Measurements from ENCODE around the gene A2ML1. TPM values are rescaled to one million over a fixed set of nuclear protein-coding genes. Genes with fewer than 3 reads are reported as not detected.

Gene A2ML1
- total RNA-seq (ENCODE audit: low replicate concordance), result 3.8 and 26.0 TPM in 2 replicates
- long read RNA-seq, partial matches to known transcripts, result 6 of 15 reads
- long read RNA-seq, other reads (novel, unspliced or antisense), result 8 of 15 reads

DNA sequence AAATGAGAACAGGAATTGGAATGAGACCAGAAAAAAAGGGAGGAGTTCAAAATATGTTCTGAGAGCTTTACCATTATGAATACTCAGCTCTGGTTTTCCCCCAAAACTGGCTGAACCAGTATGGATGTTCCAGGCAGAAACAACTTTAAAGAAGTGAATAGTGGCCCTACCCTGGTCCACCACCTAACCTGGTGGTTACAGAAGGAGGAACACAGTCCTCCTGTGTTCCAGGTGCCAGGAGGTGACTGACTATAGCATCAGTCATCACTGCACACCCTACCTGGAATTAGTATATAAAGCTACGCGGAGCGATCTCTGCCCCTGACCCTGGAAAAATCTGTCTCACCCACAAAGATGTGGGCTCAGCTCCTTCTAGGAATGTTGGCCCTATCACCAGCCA is at the start of gene A2ML1:
Gene A2ML1, plus strand, starts transcription at position 324 of the 400 bp plus-strand sequence. Its CDS starts 31 bp downstream, at position 355.
- Mint-ChIP-seq H3K9me3 (peaks cover 9% of the 10 kb centered on the region), H3K4me1 (ENCODE audit: unreplicated experiment) (no peaks in the 10 kb centered on the region), H3K27ac (peak within 1 kb of the TSS; percentile 94), H3K27me3 (no peaks in the 10 kb centered on the region), H3K36me3 (peaks cover 2% of the 10 kb centered on the region), H3K4me3 (peak within 1 kb of the TSS; percentile 64)
- TF ChIP-seq, protein P1, sequence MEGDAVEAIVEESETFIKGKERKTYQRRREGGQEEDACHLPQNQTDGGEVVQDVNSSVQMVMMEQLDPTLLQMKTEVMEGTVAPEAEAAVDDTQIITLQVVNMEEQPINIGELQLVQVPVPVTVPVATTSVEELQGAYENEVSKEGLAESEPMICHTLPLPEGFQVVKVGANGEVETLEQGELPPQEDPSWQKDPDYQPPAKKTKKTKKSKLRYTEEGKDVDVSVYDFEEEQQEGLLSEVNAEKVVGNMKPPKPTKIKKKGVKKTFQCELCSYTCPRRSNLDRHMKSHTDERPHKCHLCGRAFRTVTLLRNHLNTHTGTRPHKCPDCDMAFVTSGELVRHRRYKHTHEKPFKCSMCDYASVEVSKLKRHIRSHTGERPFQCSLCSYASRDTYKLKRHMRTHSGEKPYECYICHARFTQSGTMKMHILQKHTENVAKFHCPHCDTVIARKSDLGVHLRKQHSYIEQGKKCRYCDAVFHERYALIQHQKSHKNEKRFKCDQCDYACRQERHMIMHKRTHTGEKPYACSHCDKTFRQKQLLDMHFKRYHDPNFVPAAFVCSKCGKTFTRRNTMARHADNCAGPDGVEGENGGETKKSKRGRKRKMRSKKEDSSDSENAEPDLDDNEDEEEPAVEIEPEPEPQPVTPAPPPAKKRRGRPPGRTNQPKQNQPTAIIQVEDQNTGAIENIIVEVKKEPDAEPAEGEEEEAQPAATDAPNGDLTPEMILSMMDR (conservative IDR thresholded peaks at IDR 0.05), result no peak
- no peak for DNase-seq (ENCODE audit: extremely low spot score, unreplicated experiment)

DNA sequence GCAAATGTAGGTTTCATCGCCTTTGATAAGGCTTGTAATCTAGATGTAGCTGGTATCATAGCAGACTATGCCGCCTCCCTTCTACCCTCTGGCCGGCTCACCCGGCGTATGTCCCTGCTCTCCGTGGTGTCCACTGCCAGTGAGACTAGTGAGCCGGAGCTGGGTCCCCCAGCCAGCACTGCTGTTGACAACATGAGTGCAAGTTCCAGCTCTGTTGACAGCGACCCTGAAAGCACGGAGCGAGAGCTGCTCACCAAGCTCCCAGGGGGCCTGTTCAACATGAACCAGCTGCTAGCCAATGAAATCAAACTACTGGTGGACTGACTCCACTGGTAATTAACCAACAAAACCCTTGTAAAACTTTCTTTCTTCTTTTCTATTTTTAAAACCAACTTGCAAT is 49.0 kb upstream of the A2ML1 start:
- H3K4me3 Mint-ChIP-seq, result no peak overlapping the region
- no peaks in the 10 kb centered on the region for H3K27me3 Mint-ChIP-seq
- TF ChIP-seq, protein P1 (conservative IDR thresholded peaks at IDR 0.05), result no peak
- H3K9me3 Mint-ChIP-seq, result no peaks in the 10 kb centered on the region
- peaks cover 64% of the 10 kb centered on the region for H3K36me3 Mint-ChIP-seq
- no peak for DNase-seq (ENCODE audit: extremely low spot score, unreplicated experiment)
- H3K27ac Mint-ChIP-seq, result no peak overlapping the region
- no peaks in the 10 kb centered on the region for H3K4me1 Mint-ChIP-seq (ENCODE audit: unreplicated experiment)

- Mint-ChIP-seq H3K4me3 (no peak overlapping the region), H3K27ac (no peak overlapping the region), H3K27me3 (no peaks in the 10 kb centered on the region), H3K9me3 (no peaks in the 10 kb centered on the region), H3K4me1 (ENCODE audit: unreplicated experiment) (no peaks in the 10 kb centered on the region), H3K36me3 (peaks cover 45% of the 10 kb centered on the region)
- TF ChIP-seq, protein P1 (conservative IDR thresholded peaks at IDR 0.05), result no peak
- no peak for DNase-seq (ENCODE audit: extremely low spot score, unreplicated experiment)
Measured at GRCh38 chr12:8779281-8779680, 43.1 kb upstream of the A2ML1 start.

GRCh38 chr12:8779862-8780261 is 42.6 kb upstream of the A2ML1 start:
- Mint-ChIP-seq H3K9me3 (no peaks in the 10 kb centered on the region), H3K27me3 (no peaks in the 10 kb centered on the region), H3K4me1 (ENCODE audit: unreplicated experiment) (no peaks in the 10 kb centered on the region), H3K27ac (no peak overlapping the region), H3K4me3 (no peak overlapping the region), H3K36me3 (peaks cover 39% of the 10 kb centered on the region)
- DNase-seq (ENCODE audit: extremely low spot score, unreplicated experiment), result no peak
- TF ChIP-seq, protein P1 (conservative IDR thresholded peaks at IDR 0.05), result no peak

GRCh38 chr12:8780389-8780788 is 42.0 kb upstream of the A2ML1 start:
- DNase-seq (ENCODE audit: extremely low spot score, unreplicated experiment), result no peak

More at GRCh38 chr12:8780389-8780788, 42.0 kb upstream of the A2ML1 start:
- Mint-ChIP-seq H3K36me3 (peaks cover 34% of the 10 kb centered on the region), H3K9me3 (no peaks in the 10 kb centered on the region), H3K27ac (no peak overlapping the region), H3K4me3 (no peak overlapping the region), H3K4me1 (ENCODE audit: unreplicated experiment) (no peaks in the 10 kb centered on the region), H3K27me3 (no peaks in the 10 kb centered on the region)
- TF ChIP-seq, protein P1 (conservative IDR thresholded peaks at IDR 0.05), result peak; percentile 64

Data from type B pancreatic cell (in vitro differentiated cells).